Spleen (tissue), 11 donors: ENCODE results near the gene HEXB. TPM values are rescaled to one million over a fixed set of nuclear protein-coding genes. Genes with fewer than 3 reads are reported as not detected.
"Not testable (repeated sequence)": the region's sequence is repeated elsewhere in the genome, so short reads cannot be mapped to it uniquely, and the experiment has no call there.

Source experiments
- DNase-seq: peaks from one replicate; pipeline ENCODE4 v3.0.0-alpha.2; 2020
- H3K27ac ChIP-seq, 8 donors: fragments of 200-600 bp; sonication (generic) in 7 of 8; 1 replicate in 4 of 8; 2 replicates in 4 of 8; pipeline versions ENCODE4 v1.5.0 to v1.8.0; 2016 to 2021; ENCODE audit warnings: inconsistent platforms in 4 of 8, mild to moderate bottlenecking in 4 of 8, moderate library complexity in 1 of 8
- H3K27me3 ChIP-seq, 7 donors: fragments of 200-600 bp; sonication (generic) in 6 of 7; replicated peaks in 1 of 7; 1 replicate in 4 of 7; 2 replicates in 3 of 7; pipeline versions ENCODE4 v1.5.0 to v1.8.0; 2016 to 2021; ENCODE audit warnings: inconsistent platforms in 3 of 7, mild to moderate bottlenecking in 1 of 7
- H3K36me3 ChIP-seq, 6 donors: fragments of 200-600 bp; sonication (generic) in 5 of 6; 1 replicate in 4 of 6; 2 replicates in 2 of 6; pipeline versions ENCODE4 v1.5.0 to v1.8.0; 2016 to 2021; ENCODE audit warnings: inconsistent platforms in 2 of 6
- H3K4me1 ChIP-seq, 6 donors: fragments of 200-600 bp; sonication (generic) in 5 of 6; 1 replicate in 3 of 6; 2 replicates in 3 of 6; pipeline versions ENCODE4 v1.5.0 to v1.8.0; 2016 to 2021; ENCODE audit warnings: inconsistent platforms in 3 of 6
- H3K4me3 ChIP-seq, 8 donors: fragments of 200-600 bp; sonication (generic) in 7 of 8; 1 replicate in 4 of 8; 2 replicates in 4 of 8; pipeline versions ENCODE4 v1.5.0 to v1.8.0; 2016 to 2021; ENCODE audit warnings: inconsistent platforms in 4 of 8, mild to moderate bottlenecking in 4 of 8, moderate library complexity in 2 of 8
- H3K9me3 ChIP-seq, 8 donors: fragments of 200-600 bp; sonication (generic) in 7 of 8; 1 replicate in 4 of 8; 2 replicates in 4 of 8; pipeline versions ENCODE4 v1.5.0 to v1.8.0; 2016 to 2021; ENCODE audit warnings: inconsistent platforms in 4 of 8
- POLR2A ChIP-seq, 3 donors: fragments of 450-650 bp; IDR thresholded peaks; one replicate each; pipeline ENCODE4 v1.5.1; 2017; ENCODE audit warnings: antibody characterized with exemption in 3 of 3, mild to moderate bottlenecking in 1 of 3
- POLR2AphosphoS5 ChIP-seq, 3 donors: sonication (generic); formaldehyde crosslinking; IDR thresholded peaks; one replicate each; pipeline ENCODE4 v1.5.1; 2017; ENCODE audit warnings: antibody characterized with exemption in 3 of 3
- WGBS, 5 donors: extraction: QIAGEN DNeasy Blood & Tissue Kit in 3 of 5; methylation state at CpG; one replicate each; pipeline versions ENCODE4 v1.1.5 to v1.1.7; 2013 to 2018; 5-methylcytosine and 5-hydroxymethylcytosine counted together
- intact Hi-C: fragments of 100-400 bp; cut with DNase I; formaldehyde crosslinking; loops from one replicate; pipeline ENCODE4 v1.15.0; 2023; ENCODE audit warnings: low total_unique reads
- polyA plus RNA-seq, 3 donors: library from polyadenylated mRNA; stranded (reverse); fragments of 200-250 nt; gene quantifications; one replicate each; pipeline ENCODE4 v1.2.1, GENCODE V29; 2013
- total RNA-seq, 7 donors: library from RNA; depleted of rRNA in 3 of 7; stranded (reverse); fragments of >200 nt in 3 of 7; fragmentation: NEBNext Ultra II Directional in 4 of 7; extraction: Animal tissue kit (Norgen Biotek cat#: 25700) in 4 of 7; gene quantifications; one replicate each; pipeline versions ENCODE4 v1.1.0 to v1.2.1, GENCODE V29; 2016 to 2021
- TF ChIP-seq, protein P1 (sequence below), 11 experiments: fragments of 200-600 bp in 7 of 11; fragments of 450-650 bp in 4 of 11; sonication (generic) in 4 of 11; IDR thresholded peaks in 8 of 11; conservative IDR thresholded peaks in 3 of 11; 1 replicate in 7 of 11; 2 replicates in 4 of 11; pipeline versions ENCODE4 v1.4.0 to v1.8.0; 2016 to 2021; ENCODE audit warnings: antibody characterized with exemption in 11 of 11, inconsistent platforms in 4 of 11, mild to moderate bottlenecking in 1 of 11
- donor health status: healthy with polysubstance abuse.
- donor health status: DM: no; HTN: no; CAD: no; lungs with moderate emphysema.
- donor health status: DM: no; HTN: no; CAD: no.
- donor health status: Bipolar disorder and iron deficiency.
- donor health status: healthy.
- donor health status: DM: no; HTN: no; CAD: no.
- donor health status: DM: yes; HTN: yes; CAD: no.

HEXB gene
- total and polyA plus RNA-seq, 10 donors = 61.9 to 119 (median 83.7) TPM

- DNase-seq = no peak
- Histone ChIP-seq H3K4me3 (peak overlapping the region in 2 of 8 donors; percentile 3 to 47), H3K27ac (no peak overlapping the region), H3K27me3 (peaks cover 0 to 3% (median 0%) of the 10 kb centered on the region in 7 donors), H3K9me3 (peaks cover 0 to 5% (median 0%) of the 10 kb centered on the region in 8 donors), H3K36me3 (no peaks in the 10 kb centered on the region), H3K4me1 (no peaks in the 10 kb centered on the region)
- intact Hi-C loops = loop anchor here (5.0 kb wide), 2 partner anchors 244 to 594 kb away; no protein-coding TSS in a partner anchor
- TF ChIP-seq, protein P1, sequence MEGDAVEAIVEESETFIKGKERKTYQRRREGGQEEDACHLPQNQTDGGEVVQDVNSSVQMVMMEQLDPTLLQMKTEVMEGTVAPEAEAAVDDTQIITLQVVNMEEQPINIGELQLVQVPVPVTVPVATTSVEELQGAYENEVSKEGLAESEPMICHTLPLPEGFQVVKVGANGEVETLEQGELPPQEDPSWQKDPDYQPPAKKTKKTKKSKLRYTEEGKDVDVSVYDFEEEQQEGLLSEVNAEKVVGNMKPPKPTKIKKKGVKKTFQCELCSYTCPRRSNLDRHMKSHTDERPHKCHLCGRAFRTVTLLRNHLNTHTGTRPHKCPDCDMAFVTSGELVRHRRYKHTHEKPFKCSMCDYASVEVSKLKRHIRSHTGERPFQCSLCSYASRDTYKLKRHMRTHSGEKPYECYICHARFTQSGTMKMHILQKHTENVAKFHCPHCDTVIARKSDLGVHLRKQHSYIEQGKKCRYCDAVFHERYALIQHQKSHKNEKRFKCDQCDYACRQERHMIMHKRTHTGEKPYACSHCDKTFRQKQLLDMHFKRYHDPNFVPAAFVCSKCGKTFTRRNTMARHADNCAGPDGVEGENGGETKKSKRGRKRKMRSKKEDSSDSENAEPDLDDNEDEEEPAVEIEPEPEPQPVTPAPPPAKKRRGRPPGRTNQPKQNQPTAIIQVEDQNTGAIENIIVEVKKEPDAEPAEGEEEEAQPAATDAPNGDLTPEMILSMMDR (IDR thresholded peaks at IDR 0.05 in 8 of 11, conservative IDR thresholded peaks at IDR 0.05 in 3 of 11) = peak in 8 of 11 experiments; percentile 28 to 56 (median 41)
- no peak for TF ChIP-seq POLR2A (IDR thresholded peaks at IDR 0.05)
- WGBS, 5 donors = 55 to 65% (median 59%) methylated on average over 6 of the region's 6 CpGs
These were observed 11.8 kb upstream of the HEXB start for GRCh38 chr5:74673011-74673790.

- H3K27me3 ChIP-seq, H3K4me1 ChIP-seq, intact Hi-C loops, DNase-seq, H3K9me3 ChIP-seq, H3K36me3 ChIP-seq, H3K4me3 ChIP-seq, H3K27ac ChIP-seq: not testable (repeated sequence)
- WGBS, 5 donors = 91 to 98% (median 93%) methylated on average over 6 of the region's 6 CpGs
These were observed 8.6 kb upstream of the HEXB start for GRCh38 chr5:74676466-74676865.

GRCh38 chr5:74678123-74678522, 6.9 kb upstream of the HEXB start:
- intact Hi-C loops, H3K27me3 ChIP-seq, DNase-seq, H3K9me3 ChIP-seq, H3K4me3 ChIP-seq, H3K4me1 ChIP-seq, H3K36me3 ChIP-seq, H3K27ac ChIP-seq: not testable (repeated sequence)
- WGBS, 5 donors = 77 to 95% (median 94%) methylated on average over 3 of the region's 3 CpGs

- 86 to 96% (median 90%) methylated on average over 3 of the region's 3 CpGs for WGBS, 5 donors
- DNase-seq, intact Hi-C loops, H3K4me1 ChIP-seq, H3K36me3 ChIP-seq, H3K9me3 ChIP-seq, H3K4me3 ChIP-seq, H3K27ac ChIP-seq, H3K27me3 ChIP-seq: not testable (repeated sequence)
These were observed 5.7 kb upstream of the HEXB start for GRCh38 chr5:74679300-74679699.

DNA sequence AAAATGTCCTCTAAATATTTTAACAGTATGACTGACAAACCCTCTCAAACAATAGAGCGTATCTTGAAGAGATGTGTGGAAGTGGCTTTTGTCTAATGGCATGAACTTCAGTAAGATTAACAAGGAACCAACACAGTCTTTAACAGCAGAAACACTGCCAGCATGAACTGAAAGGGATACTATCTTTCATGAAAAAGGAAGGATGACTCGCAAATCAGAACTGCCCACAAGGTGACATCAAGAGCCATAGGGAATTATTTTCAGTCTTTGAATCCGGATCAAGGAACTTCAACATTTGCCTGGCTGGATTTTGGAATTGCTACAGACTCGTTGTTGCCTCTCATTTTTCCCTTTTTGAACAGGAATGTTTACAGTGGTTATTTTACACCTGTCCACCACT, 5.1 kb upstream of the HEXB start:
- Histone ChIP-seq H3K4me1 (peaks cover 0 to 7% (median 1%) of the 10 kb centered on the region in 6 donors), H3K27me3 (no peaks in the 10 kb centered on the region), H3K9me3 (no peaks in the 10 kb centered on the region), H3K27ac (no peak overlapping the region), H3K4me3 (no peak overlapping the region), H3K36me3 (no peaks in the 10 kb centered on the region)
- intact Hi-C loops = no loop called here
- 72 to 82% (median 75%) methylated on average over 4 of the region's 4 CpGs for WGBS, 5 donors
- no peak for DNase-seq
- TF ChIP-seq, protein P1 (IDR thresholded peaks at IDR 0.05 in 8 of 11, conservative IDR thresholded peaks at IDR 0.05 in 3 of 11) = no peak
- TF ChIP-seq POLR2AphosphoS5 (IDR thresholded peaks at IDR 0.05) = no peak
- TF ChIP-seq POLR2A (IDR thresholded peaks at IDR 0.05) = no peak
